CD4-positive, alpha-beta T cell (primary cell): Measurements from ENCODE around the gene RNF169. TPM values are rescaled to one million over a fixed set of nuclear protein-coding genes. Genes with fewer than 3 reads are reported as not detected.

ENCODE experiments used
- ATAC-seq: fragments of 200-7000 bp; cut with Tn5 transposase; one replicate; pipeline ENCODE4 v1.10.0; 2022; ENCODE audit warnings: mild to moderate bottlenecking; ENCODE audit not compliant: poor library complexity
- CTCF ChIA-PET: fragments of 350-600 bp; sonication (Branson Sonifier 250); formaldehyde crosslinking; loops from one replicate; lab custom pipeline; 2021; ENCODE audit warnings: antibody characterized with exemption, inconsistent platforms; lab: Charles Lee
- POLR2A ChIA-PET: fragments of 350-600 bp; sonication (Branson Sonifier 250); formaldehyde crosslinking; loops from one replicate; lab custom pipeline; 2021; ENCODE audit warnings: antibody characterized with exemption, inconsistent platforms; lab: Charles Lee
- DNase-seq, 14 experiments: peaks; one replicate each; pipeline ENCODE4 v3.0.0-alpha.2; 2013 to 2020; ENCODE audit warnings: mixed read lengths in 2 of 14
- H3K27ac ChIP-seq, 2 donors: one replicate each; pipeline versions ENCODE4 v1.5.1 to v1.7.0; 2013; ENCODE audit warnings: low read length in 2 of 2, low read depth in 1 of 2, mild to moderate bottlenecking in 1 of 2
- H3K27me3 ChIP-seq, 2 experiments: 1 replicate in 1 of 2; 2 replicates in 1 of 2; pipeline versions ENCODE4 v1.6.1 to v1.7.0; 2013; ENCODE audit warnings: low read length in 2 of 2, control low read depth in 1 of 2, mild to moderate bottlenecking in 1 of 2, moderate library complexity in 1 of 2; ENCODE audit not compliant: insufficient read depth in 2 of 2, control insufficient read depth in 1 of 2
- H3K36me3 ChIP-seq: one replicate; pipeline ENCODE4 v1.6.1; 2013; ENCODE audit warnings: low read length, control low read depth; ENCODE audit not compliant: insufficient read depth
- H3K4me1 ChIP-seq: one replicate; pipeline ENCODE4 v1.6.1; 2013; ENCODE audit warnings: low read length, control low read depth; ENCODE audit not compliant: insufficient read depth
- H3K4me3 ChIP-seq: one replicate; pipeline ENCODE4 v1.5.1; 2013; ENCODE audit warnings: mild to moderate bottlenecking, low read length, moderate library complexity
- H3K9me3 ChIP-seq, 2 experiments: 1 replicate in 1 of 2; 2 replicates in 1 of 2; pipeline versions ENCODE4 v1.6.1 to v1.7.0; 2013; ENCODE audit warnings: low read length in 2 of 2, mild to moderate bottlenecking in 2 of 2, control low read depth in 1 of 2, moderate library complexity in 1 of 2; ENCODE audit not compliant: control insufficient read depth in 1 of 2, insufficient read depth in 1 of 2
- H3K27ac Mint-ChIP-seq: one replicate; pipeline ENCODE4 v1.8.0; 2020; ENCODE audit warnings: mixed read lengths
- H3K27me3 Mint-ChIP-seq: one replicate; pipeline ENCODE4 v1.8.0; 2021; ENCODE audit warnings: mixed read lengths
- H3K36me3 Mint-ChIP-seq: one replicate; pipeline ENCODE4 v1.8.0; 2021; ENCODE audit warnings: low read depth, mixed read lengths
- H3K4me1 Mint-ChIP-seq: one replicate; pipeline ENCODE4 v1.8.0; 2021; ENCODE audit warnings: low read depth, mixed read lengths
- H3K4me3 Mint-ChIP-seq: one replicate; pipeline ENCODE4 v1.8.0; 2020; ENCODE audit warnings: mild to moderate bottlenecking, mixed read lengths
- H3K9me3 Mint-ChIP-seq: one replicate; pipeline ENCODE4 v1.8.0; 2020; ENCODE audit warnings: mixed read lengths
- intact Hi-C, 2 experiments: fragments of 100-400 bp; cut with DNase I in 1 of 2; cut with micrococcal nuclease in 1 of 2; formaldehyde crosslinking; loops; one replicate each; pipeline versions ENCODE4 v1.15.1 to v1.9.0; 2023 to 2025; cut with DNase I, micrococcal nuclease
- total RNA-seq, 174 experiments: library from RNA in 2 of 174; stranded (reverse) in 2 of 174; gene quantifications; one replicate each; pipeline ENCODE4 v1.2.3 and lab custom pipeline; 2021 to 2026
- TF ChIP-seq, protein P1 (sequence below): fragments of 200-600 bp; IDR thresholded peaks from one replicate; pipeline ENCODE4 v1.8.0; 2022; ENCODE audit warnings: antibody characterized with exemption, mild to moderate bottlenecking

RNF169 gene
- total RNA-seq, 2 experiments from 2014 or later: 15.2 to 15.5 TPM

DNA sequence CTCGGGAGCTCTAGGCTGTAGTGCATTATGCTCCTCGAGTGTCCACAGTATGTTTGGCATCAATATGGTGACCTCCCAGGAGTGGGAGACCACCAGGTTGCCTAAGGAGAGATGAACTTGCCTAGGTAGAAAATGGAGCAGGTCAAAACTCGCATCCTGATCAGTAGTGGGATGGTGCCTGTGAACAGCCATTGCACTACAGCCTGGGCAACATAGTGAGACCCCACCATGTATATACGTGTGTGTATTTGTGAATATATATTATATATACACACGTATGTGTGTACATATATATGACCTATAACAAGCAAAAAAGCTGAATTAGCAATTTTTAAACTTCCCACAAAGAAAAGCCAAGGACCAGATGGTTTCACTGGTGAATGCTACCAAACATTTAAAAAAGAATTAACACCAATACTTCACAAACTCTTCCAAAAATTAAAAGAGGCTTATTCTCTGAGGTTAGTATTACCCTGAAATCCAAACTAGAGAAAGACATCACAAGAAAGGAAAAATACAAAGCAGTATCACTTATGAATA lies 97.4 kb downstream of the RNF169 start:
- no peak overlapping the region for H3K4me3 Mint-ChIP-seq
- H3K9me3 ChIP-seq: no peaks in the 10 kb centered on the region
- H3K27me3 Mint-ChIP-seq: no peaks in the 10 kb centered on the region
- peaks cover 14% of the 10 kb centered on the region for H3K4me1 Mint-ChIP-seq
- DNase-seq (no peak), ATAC-seq (no peak)
- intact Hi-C loops: no loop called here
- H3K4me3 ChIP-seq: no peak overlapping the region
- peaks cover 11% of the 10 kb centered on the region for H3K4me1 ChIP-seq
- TF ChIP-seq, protein P1, sequence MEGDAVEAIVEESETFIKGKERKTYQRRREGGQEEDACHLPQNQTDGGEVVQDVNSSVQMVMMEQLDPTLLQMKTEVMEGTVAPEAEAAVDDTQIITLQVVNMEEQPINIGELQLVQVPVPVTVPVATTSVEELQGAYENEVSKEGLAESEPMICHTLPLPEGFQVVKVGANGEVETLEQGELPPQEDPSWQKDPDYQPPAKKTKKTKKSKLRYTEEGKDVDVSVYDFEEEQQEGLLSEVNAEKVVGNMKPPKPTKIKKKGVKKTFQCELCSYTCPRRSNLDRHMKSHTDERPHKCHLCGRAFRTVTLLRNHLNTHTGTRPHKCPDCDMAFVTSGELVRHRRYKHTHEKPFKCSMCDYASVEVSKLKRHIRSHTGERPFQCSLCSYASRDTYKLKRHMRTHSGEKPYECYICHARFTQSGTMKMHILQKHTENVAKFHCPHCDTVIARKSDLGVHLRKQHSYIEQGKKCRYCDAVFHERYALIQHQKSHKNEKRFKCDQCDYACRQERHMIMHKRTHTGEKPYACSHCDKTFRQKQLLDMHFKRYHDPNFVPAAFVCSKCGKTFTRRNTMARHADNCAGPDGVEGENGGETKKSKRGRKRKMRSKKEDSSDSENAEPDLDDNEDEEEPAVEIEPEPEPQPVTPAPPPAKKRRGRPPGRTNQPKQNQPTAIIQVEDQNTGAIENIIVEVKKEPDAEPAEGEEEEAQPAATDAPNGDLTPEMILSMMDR: no peak
- no peaks in the 10 kb centered on the region for H3K9me3 Mint-ChIP-seq
- ChIA-PET POLR2A (no interaction called here), CTCF (no interaction called here)
- H3K27ac ChIP-seq: no peak overlapping the region
- H3K36me3 ChIP-seq: peaks cover 87% of the 10 kb centered on the region
- peaks cover 93% of the 10 kb centered on the region for H3K36me3 Mint-ChIP-seq
- no peak overlapping the region for H3K27ac Mint-ChIP-seq
- no peaks in the 10 kb centered on the region for H3K27me3 ChIP-seq

DNA sequence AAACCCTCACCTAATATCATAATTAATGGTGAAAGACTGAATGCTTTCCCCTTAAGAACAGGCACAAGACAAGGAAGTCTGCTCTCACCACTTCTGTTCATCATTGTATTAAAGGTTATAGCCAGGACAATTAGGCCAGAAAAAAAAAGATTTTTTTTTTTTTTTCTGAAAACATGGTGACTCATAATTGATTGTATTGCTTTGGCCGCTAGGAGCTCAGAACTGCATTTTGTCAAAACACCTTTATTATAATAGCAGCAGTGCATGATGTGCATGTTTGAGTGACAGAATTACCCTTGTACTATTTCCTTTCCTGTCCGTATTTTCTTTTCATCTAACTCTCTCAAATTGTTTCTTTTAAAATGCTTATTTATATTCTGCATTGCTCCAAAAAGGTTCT lies 98.1 kb downstream of the RNF169 start:
- intact Hi-C loops: no loop called here
- Mint-ChIP-seq H3K4me3 (no peak overlapping the region), H3K27me3 (no peaks in the 10 kb centered on the region), H3K36me3 (peaks cover 93% of the 10 kb centered on the region), H3K27ac (no peak overlapping the region), H3K9me3 (no peaks in the 10 kb centered on the region), H3K4me1 (peaks cover 14% of the 10 kb centered on the region)
- Histone ChIP-seq H3K27me3 (no peaks in the 10 kb centered on the region), H3K4me1 (peaks cover 11% of the 10 kb centered on the region), H3K4me3 (no peak overlapping the region), H3K9me3 (no peaks in the 10 kb centered on the region), H3K27ac (no peak overlapping the region), H3K36me3 (peaks cover 87% of the 10 kb centered on the region)
- POLR2A ChIA-PET: no interaction called here
- DNase-seq (no peak), ATAC-seq (no peak)
- TF ChIP-seq, protein P1: no peak
- CTCF ChIA-PET: no interaction called here

DNA sequence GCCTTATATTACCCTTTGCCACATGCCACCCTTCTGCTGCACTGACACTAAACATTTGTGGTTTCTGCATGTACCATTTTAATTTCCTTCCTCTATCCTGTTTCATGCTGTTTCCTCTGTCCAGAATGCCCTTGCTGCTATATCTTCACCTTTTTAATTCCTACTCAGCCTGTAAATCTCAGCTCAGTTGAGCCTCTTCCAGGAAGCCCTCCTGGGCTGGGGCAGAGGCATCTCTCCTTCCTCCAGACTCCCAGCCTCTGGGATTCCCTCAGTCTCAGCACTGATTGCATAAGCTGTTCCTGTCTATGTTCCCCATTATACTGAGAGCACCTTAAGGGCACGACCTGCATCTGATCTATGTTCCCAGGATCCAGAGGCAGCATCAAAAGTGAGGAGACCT lies 98.7 kb downstream of the RNF169 start:
- Histone ChIP-seq H3K4me1 (peaks cover 11% of the 10 kb centered on the region), H3K9me3 (no peaks in the 10 kb centered on the region), H3K27ac (no peak overlapping the region), H3K27me3 (no peaks in the 10 kb centered on the region), H3K4me3 (no peak overlapping the region), H3K36me3 (peaks cover 84% of the 10 kb centered on the region)
- Mint-ChIP-seq H3K27me3 (no peaks in the 10 kb centered on the region), H3K9me3 (no peaks in the 10 kb centered on the region), H3K36me3 (peaks cover 93% of the 10 kb centered on the region), H3K27ac (no peak overlapping the region), H3K4me1 (peaks cover 14% of the 10 kb centered on the region), H3K4me3 (no peak overlapping the region)
- intact Hi-C loops: no loop called here
- POLR2A ChIA-PET: no interaction called here
- CTCF ChIA-PET: no interaction called here
- ATAC-seq: no peak
- TF ChIP-seq, protein P1: no peak
- DNase-seq: no peak
